SK-N-SH (cell line): ENCODE measurements around the gene MAP2K2.

ENCODE experiments used
- CHD2 ChIP-seq: fragments of 150-350 bp; IDR thresholded peaks from 2 replicates; pipeline ENCODE4 v1.6.1; 2018; ENCODE audit warnings: low read length; ENCODE audit not compliant: partially characterized antibody
- EP300 ChIP-seq, 2 experiments: IDR thresholded peaks; 2 replicates each; pipeline versions ENCODE4 v1.4.0 to v1.6.1; 2012; ENCODE audit warnings: borderline replicate concordance in 1 of 2, low read depth in 1 of 2, low read length in 1 of 2
- GABPA ChIP-seq: IDR thresholded peaks from 2 replicates; pipeline ENCODE4 v1.4.0; 2012; ENCODE audit warnings: low read depth, mild to moderate bottlenecking
- JUND ChIP-seq: IDR thresholded peaks from 2 replicates; pipeline ENCODE4 v1.4.0; 2012
- MEF2A ChIP-seq: IDR thresholded peaks from 2 replicates; pipeline ENCODE4 v1.4.0; 2012; ENCODE audit warnings: low read depth, borderline replicate concordance
- POLR2AphosphoS5 ChIP-seq: IDR thresholded peaks from 2 replicates; pipeline ENCODE4 v1.6.1; 2012; ENCODE audit warnings: low read depth, low read length
- RAD21 ChIP-seq: IDR thresholded peaks from 2 replicates; pipeline ENCODE4 v1.6.1; 2012; ENCODE audit warnings: mild to moderate bottlenecking, low read length
- RXRA ChIP-seq: IDR thresholded peaks from 2 replicates; pipeline ENCODE4 v1.4.0; 2012; ENCODE audit warnings: low read depth, mild to moderate bottlenecking, borderline replicate concordance
- TCF12 ChIP-seq: IDR thresholded peaks from 2 replicates; pipeline ENCODE4 v1.4.0; 2012
- TF ChIP-seq, protein P1 (sequence below): fragments of 200-600 bp; sonication (generic); IDR thresholded peaks from 2 replicates; pipeline ENCODE4 v1.6.1; 2017; ENCODE audit warnings: antibody characterized with exemption, mild to moderate bottlenecking, moderate library complexity
- TF ChIP-seq, protein P2 (sequence below): fragments of 150-350 bp; IDR thresholded peaks from 2 replicates; pipeline ENCODE4 v1.6.1; 2017; ENCODE audit warnings: antibody characterized with exemption, low read length, low read depth, borderline replicate concordance
- TF ChIP-seq, protein P3 (sequence below): IDR thresholded peaks from 2 replicates; pipeline ENCODE4 v1.6.1; 2012; ENCODE audit warnings: mild to moderate bottlenecking, low read depth, low read length, moderate library complexity
- TF ChIP-seq, protein P4 (sequence below): IDR thresholded peaks from 2 replicates; pipeline ENCODE4 v1.4.0; 2012; ENCODE audit warnings: low read depth
- TF ChIP-seq, protein P5 (sequence below): IDR thresholded peaks from 2 replicates; pipeline ENCODE4; 2012

DNA sequence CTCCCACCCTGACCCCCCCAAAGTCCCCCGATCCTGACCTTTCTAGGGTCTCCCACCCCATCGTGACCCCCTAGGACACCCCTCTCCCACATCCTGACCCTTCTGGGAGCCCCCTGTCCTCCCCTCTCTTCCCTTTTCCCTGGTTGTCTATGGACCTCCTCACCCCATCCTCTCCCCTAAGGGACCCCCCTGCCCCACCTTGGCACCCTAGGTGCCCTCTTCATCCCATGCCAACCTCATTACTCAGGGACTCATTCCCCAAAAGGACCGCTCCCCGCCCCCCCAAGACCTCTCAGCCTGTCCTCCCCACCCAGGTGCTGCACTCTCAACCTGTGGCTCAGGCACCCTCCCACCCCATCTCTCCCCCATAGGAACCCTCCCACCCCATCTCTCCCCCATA, 2.1 kb downstream of the MAP2K2 start:
- TF ChIP-seq, protein P1, sequence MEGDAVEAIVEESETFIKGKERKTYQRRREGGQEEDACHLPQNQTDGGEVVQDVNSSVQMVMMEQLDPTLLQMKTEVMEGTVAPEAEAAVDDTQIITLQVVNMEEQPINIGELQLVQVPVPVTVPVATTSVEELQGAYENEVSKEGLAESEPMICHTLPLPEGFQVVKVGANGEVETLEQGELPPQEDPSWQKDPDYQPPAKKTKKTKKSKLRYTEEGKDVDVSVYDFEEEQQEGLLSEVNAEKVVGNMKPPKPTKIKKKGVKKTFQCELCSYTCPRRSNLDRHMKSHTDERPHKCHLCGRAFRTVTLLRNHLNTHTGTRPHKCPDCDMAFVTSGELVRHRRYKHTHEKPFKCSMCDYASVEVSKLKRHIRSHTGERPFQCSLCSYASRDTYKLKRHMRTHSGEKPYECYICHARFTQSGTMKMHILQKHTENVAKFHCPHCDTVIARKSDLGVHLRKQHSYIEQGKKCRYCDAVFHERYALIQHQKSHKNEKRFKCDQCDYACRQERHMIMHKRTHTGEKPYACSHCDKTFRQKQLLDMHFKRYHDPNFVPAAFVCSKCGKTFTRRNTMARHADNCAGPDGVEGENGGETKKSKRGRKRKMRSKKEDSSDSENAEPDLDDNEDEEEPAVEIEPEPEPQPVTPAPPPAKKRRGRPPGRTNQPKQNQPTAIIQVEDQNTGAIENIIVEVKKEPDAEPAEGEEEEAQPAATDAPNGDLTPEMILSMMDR = no peak
- no peak for TF ChIP-seq GABPA
- TF ChIP-seq RXRA = no peak
- TF ChIP-seq, protein P2, sequence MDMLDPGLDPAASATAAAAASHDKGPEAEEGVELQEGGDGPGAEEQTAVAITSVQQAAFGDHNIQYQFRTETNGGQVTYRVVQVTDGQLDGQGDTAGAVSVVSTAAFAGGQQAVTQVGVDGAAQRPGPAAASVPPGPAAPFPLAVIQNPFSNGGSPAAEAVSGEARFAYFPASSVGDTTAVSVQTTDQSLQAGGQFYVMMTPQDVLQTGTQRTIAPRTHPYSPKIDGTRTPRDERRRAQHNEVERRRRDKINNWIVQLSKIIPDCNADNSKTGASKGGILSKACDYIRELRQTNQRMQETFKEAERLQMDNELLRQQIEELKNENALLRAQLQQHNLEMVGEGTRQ = no peak
- TF ChIP-seq TCF12 = no peak
- TF ChIP-seq MEF2A = no peak
- TF ChIP-seq CHD2 = no peak
- no peak for TF ChIP-seq POLR2AphosphoS5
- TF ChIP-seq, protein P3, sequence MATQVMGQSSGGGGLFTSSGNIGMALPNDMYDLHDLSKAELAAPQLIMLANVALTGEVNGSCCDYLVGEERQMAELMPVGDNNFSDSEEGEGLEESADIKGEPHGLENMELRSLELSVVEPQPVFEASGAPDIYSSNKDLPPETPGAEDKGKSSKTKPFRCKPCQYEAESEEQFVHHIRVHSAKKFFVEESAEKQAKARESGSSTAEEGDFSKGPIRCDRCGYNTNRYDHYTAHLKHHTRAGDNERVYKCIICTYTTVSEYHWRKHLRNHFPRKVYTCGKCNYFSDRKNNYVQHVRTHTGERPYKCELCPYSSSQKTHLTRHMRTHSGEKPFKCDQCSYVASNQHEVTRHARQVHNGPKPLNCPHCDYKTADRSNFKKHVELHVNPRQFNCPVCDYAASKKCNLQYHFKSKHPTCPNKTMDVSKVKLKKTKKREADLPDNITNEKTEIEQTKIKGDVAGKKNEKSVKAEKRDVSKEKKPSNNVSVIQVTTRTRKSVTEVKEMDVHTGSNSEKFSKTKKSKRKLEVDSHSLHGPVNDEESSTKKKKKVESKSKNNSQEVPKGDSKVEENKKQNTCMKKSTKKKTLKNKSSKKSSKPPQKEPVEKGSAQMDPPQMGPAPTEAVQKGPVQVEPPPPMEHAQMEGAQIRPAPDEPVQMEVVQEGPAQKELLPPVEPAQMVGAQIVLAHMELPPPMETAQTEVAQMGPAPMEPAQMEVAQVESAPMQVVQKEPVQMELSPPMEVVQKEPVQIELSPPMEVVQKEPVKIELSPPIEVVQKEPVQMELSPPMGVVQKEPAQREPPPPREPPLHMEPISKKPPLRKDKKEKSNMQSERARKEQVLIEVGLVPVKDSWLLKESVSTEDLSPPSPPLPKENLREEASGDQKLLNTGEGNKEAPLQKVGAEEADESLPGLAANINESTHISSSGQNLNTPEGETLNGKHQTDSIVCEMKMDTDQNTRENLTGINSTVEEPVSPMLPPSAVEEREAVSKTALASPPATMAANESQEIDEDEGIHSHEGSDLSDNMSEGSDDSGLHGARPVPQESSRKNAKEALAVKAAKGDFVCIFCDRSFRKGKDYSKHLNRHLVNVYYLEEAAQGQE = no peak
- no peak for TF ChIP-seq JUND
- no peak for TF ChIP-seq EP300 (IDR thresholded peaks at IDR 0.05; ENCODE audit: borderline replicate concordance in 1 of 2, low read depth in 1 of 2, low read length in 1 of 2)
- TF ChIP-seq, protein P4, sequence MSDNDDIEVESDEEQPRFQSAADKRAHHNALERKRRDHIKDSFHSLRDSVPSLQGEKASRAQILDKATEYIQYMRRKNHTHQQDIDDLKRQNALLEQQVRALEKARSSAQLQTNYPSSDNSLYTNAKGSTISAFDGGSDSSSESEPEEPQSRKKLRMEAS = no peak
- TF ChIP-seq, protein P5, sequence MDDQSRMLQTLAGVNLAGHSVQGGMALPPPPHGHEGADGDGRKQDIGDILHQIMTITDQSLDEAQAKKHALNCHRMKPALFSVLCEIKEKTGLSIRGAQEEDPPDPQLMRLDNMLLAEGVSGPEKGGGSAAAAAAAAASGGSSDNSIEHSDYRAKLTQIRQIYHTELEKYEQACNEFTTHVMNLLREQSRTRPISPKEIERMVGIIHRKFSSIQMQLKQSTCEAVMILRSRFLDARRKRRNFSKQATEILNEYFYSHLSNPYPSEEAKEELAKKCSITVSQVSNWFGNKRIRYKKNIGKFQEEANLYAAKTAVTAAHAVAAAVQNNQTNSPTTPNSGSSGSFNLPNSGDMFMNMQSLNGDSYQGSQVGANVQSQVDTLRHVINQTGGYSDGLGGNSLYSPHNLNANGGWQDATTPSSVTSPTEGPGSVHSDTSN = no peak
- TF ChIP-seq RAD21 = no peak
